CD4-positive, alpha-beta T cell treated with Interleukin-4 for 1 hour (primary cell): ENCODE results near the gene DBF4B.
A peak's percentile ranks its signal among the peaks of the same experiment; 100 is the strongest.

Experiments
- DNase-seq, 2 donors: peaks; one replicate each; pipeline ENCODE4 v3.0.0-alpha.2; 2020 to 2022

DBF4B gene

GRCh38 chr17:44778656-44779210 is 70.3 kb downstream of the DBF4B start:
- DNase-seq, result no peak

- DNase-seq, result peak; percentile 80 to 84
Measured at GRCh38 chr17:44779211-44780025, 71.0 kb downstream of the DBF4B start.

GRCh38 chr17:44780161-44780560 is 71.7 kb downstream of the DBF4B start:
- no peak for DNase-seq

GRCh38 chr17:44780845-44781480 is 72.5 kb downstream of the DBF4B start:
- no peak for DNase-seq

GRCh38 chr17:44781551-44782325 is 73.3 kb downstream of the DBF4B start:
- DNase-seq, result no peak

- DNase-seq, result no peak
Measured at GRCh38 chr17:44782326-44782850, 73.9 kb downstream of the DBF4B start.

GRCh38 chr17:44785921-44786320 is 77.5 kb downstream of the DBF4B start:
- no peak for DNase-seq

- no peak for DNase-seq
Measured at GRCh38 chr17:44786551-44787081, 78.2 kb downstream of the DBF4B start.

GRCh38 chr17:44787271-44787940 is 78.9 kb downstream of the DBF4B start:
- no peak for DNase-seq

- no peak for DNase-seq
Measured at GRCh38 chr17:44788139-44788538, 79.7 kb downstream of the DBF4B start.

GRCh38 chr17:44792276-44792675 is 83.8 kb downstream of the DBF4B start:
- DNase-seq, result no peak

- DNase-seq, result no peak
Measured at GRCh38 chr17:44793885-44794842, 85.7 kb downstream of the DBF4B start.

GRCh38 chr17:44794851-44795413 is 86.5 kb downstream of the DBF4B start:
- peak in 1 of 2 donors; percentile 38 for DNase-seq

- no peak for DNase-seq
Measured at GRCh38 chr17:44795421-44795820, 87.0 kb downstream of the DBF4B start.

- DNase-seq, result no peak
Measured at GRCh38 chr17:44795928-44796327, 87.5 kb downstream of the DBF4B start.

- no peak for DNase-seq
Measured at GRCh38 chr17:44796731-44797130, 88.3 kb downstream of the DBF4B start.

- no peak for DNase-seq
Measured at GRCh38 chr17:44797802-44798201, 89.3 kb downstream of the DBF4B start.

GRCh38 chr17:44798356-44798755 is 89.9 kb downstream of the DBF4B start:
- DNase-seq, result no peak
